Pancreas (tissue), 10 donors: Measurements from ENCODE around the gene CTCFL. TPM values are rescaled to one million over a fixed set of nuclear protein-coding genes. Genes with fewer than 3 reads are reported as not detected.

Experiments
- ATAC-seq, 4 donors: fragments of 200-7000 bp; cut with Tn5 transposase; one replicate each; pipeline versions ENCODE4 v1.8.0 to v1.9.1; 2020; ENCODE audit warnings: mild to moderate bottlenecking in 4 of 4, moderate library complexity in 4 of 4
- DNase-seq, 6 donors: peaks; one replicate each; pipeline ENCODE4 v3.0.0-alpha.2; 2020
- FAIRE-seq: peaks from 2 replicates; lab custom pipeline; 2012; peaks lifted over from hg19 to GRCh38; lab: Jason Lieb, UNC
- H3K27ac ChIP-seq, 4 donors: fragments of 200-600 bp; sonication (generic); 1 replicate in 3 of 4; 2 replicates in 1 of 4; pipeline versions ENCODE4 v1.5.0 to v1.8.0; 2020
- H3K27me3 ChIP-seq, 4 donors: fragments of 200-600 bp; one replicate each; pipeline ENCODE4 v1.8.0; 2021
- H3K36me3 ChIP-seq, 3 donors: fragments of 200-600 bp; sonication (generic) in 1 of 3; one replicate each; pipeline versions ENCODE4 v1.5.0 to v1.8.0; 2020 to 2021
- H3K4me1 ChIP-seq, 3 donors: fragments of 200-600 bp; one replicate each; pipeline ENCODE4 v1.8.0; 2021
- H3K4me3 ChIP-seq, 4 donors: fragments of 200-600 bp; sonication (generic) in 2 of 4; one replicate each; pipeline versions ENCODE4 v1.5.0 to v1.8.0; 2020 to 2021
- H3K9me3 ChIP-seq, 4 donors: fragments of 200-600 bp; one replicate each; pipeline ENCODE4 v1.8.0; 2021
- CTCF ChIP-seq, 4 donors: fragments of 200-600 bp; sonication (generic) in 3 of 4; IDR thresholded peaks; one replicate each; pipeline versions ENCODE4 v1.5.0 to v1.8.0; 2021; ENCODE audit warnings: antibody characterized with exemption in 4 of 4
- WGBS, 2 donors: extraction: QIAGEN DNeasy Blood & Tissue Kit; methylation state at CpG; one replicate each; pipeline ENCODE4 v1.1.7; 2013; 5-methylcytosine and 5-hydroxymethylcytosine counted together
- intact Hi-C, 3 donors: fragments of 100-400 bp; cut with DNase I; formaldehyde crosslinking; loops; one replicate each; pipeline versions ENCODE4 v1.11.1 to v1.14.2; 2022
- polyA plus RNA-seq, 2 donors: library from polyadenylated mRNA; stranded (reverse); fragments of 200-250 nt; gene quantifications; one replicate each; pipeline ENCODE4 v1.2.3, GENCODE V29; 2013
- total RNA-seq, 6 donors: library from RNA; stranded (reverse); fragmentation: NEBNext Ultra II Directional in 4 of 6; extraction: Animal tissue kit (Norgen Biotek cat#: 25700) in 4 of 6; gene quantifications; one replicate each; pipeline versions ENCODE4 v1.2.1 to v1.2.4, GENCODE V29; 2021 to 2023
- donor health status: healthy with polysubstance abuse.
- donor health status: DM: no; HTN: no; CAD: no; lungs with moderate emphysema.
- donor health status: DM: no; HTN: no; CAD: no.
- donor health status: control.
- donor health status: control.
- donor health status: Bipolar disorder and iron deficiency.
- donor health status: DM: yes; HTN: yes; CAD: no.
- donor health status: DM: no; HTN: no; CAD: no.
- donor health status: DM: no; HTN: no; CAD: no.
- donor health status: DM: yes; HTN: yes; CAD: no.

CTCFL gene
- total and polyA plus RNA-seq, 8 donors, result 0.16 TPM; not detected in 7

GRCh38 chr20:57522380-57523140, 2.4 kb downstream of the CTCFL start:
- ATAC-seq (no peak), FAIRE-seq (no peak)

DNA sequence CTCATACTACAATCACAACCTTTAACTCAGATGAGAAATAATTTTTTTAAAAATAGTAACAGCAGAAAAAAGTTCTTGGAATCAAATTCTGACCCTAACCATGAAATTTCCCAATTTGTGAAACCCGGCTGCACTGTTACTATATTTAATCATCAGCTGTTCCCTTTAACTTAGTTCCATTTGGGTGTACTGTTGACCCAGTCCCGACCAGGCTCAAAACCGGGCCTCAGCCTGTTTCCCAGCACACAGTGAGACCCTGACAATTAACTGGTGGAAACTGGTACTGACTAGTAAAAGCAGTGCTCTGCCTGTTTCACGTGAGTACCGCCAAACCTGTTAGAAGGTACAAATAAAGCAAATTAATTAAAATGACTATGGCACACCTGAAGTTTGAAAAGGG, 7.0 kb downstream of the CTCFL start:
- FAIRE-seq (no peak), ATAC-seq (no peak), DNase-seq (no peak)
- no peaks in the 10 kb centered on the region for H3K36me3 ChIP-seq
- H3K27ac ChIP-seq, result no peak overlapping the region
- no peaks in the 10 kb centered on the region for H3K9me3 ChIP-seq
- no peaks in the 10 kb centered on the region for H3K4me1 ChIP-seq
- intact Hi-C loops, result loop anchor here in 1 of 3 donors (5.0 kb wide), 1 partner anchor 74 kb away; no protein-coding TSS in a partner anchor
- TF ChIP-seq CTCF (IDR thresholded peaks at IDR 0.05), result no peak
- no peak overlapping the region for H3K4me3 ChIP-seq
- no peaks in the 10 kb centered on the region for H3K27me3 ChIP-seq
- 71 to 72% methylated on average over 5 of the region's 5 CpGs for WGBS, 2 donors

More at GRCh38 chr20:57522380-57523140, 2.4 kb downstream of the CTCFL start:
- no peaks in the 10 kb centered on the region for H3K4me1 ChIP-seq
- 60 to 64% methylated on average over 5 of the region's 5 CpGs for WGBS, 2 donors
- no peaks in the 10 kb centered on the region for H3K9me3 ChIP-seq
- H3K27me3 ChIP-seq, result no peaks in the 10 kb centered on the region
- no peak overlapping the region for H3K27ac ChIP-seq
- H3K36me3 ChIP-seq, result no peaks in the 10 kb centered on the region
- no peak overlapping the region for H3K4me3 ChIP-seq
- TF ChIP-seq CTCF (IDR thresholded peaks at IDR 0.05), result no peak
- DNase-seq, result no peak
- intact Hi-C loops, result loop anchor here in 2 of 3 donors (10.0 kb wide), 2 partner anchors 62 to 692 kb away; no protein-coding TSS in a partner anchor

DNA sequence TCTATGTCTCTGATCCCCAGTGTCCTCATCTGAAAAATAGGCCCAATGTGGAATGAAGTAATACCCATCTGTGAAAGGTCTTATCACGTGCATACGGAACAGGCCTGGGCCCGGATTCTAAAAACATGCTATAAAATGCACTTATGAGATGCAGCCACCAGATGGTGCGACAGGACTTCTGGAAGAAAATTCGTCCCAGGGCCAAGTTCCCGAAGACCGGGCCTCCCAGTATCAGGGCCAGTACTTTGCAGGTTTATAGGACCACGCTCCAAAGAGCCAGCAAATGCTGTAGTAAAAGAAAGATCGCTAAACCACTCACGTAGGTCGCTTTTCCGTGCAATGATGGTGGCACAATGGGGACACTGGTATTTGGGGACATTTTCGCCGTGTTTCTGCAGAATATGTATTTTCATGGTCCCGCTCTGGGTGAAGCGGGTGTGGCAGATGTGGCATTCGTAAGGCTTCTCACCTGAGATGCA, 10.6 kb downstream of the CTCFL start:
- FAIRE-seq (no peak), ATAC-seq (peak; percentile 68 to 97 (median 94)), DNase-seq (peak in 5 of 6 donors; percentile 50 to 71 (median 55))
- WGBS, 2 donors, result 29 to 30% methylated on average over 17 of the region's 17 CpGs
- peak; percentile 37 to 63 (median 60) for TF ChIP-seq CTCF (IDR thresholded peaks at IDR 0.05)
- Histone ChIP-seq H3K27me3 (peaks cover 0 to 3% (median 0%) of the 10 kb centered on the region in 4 donors), H3K9me3 (no peaks in the 10 kb centered on the region), H3K4me1 (no peaks in the 10 kb centered on the region), H3K36me3 (no peaks in the 10 kb centered on the region), H3K27ac (no peak overlapping the region), H3K4me3 (no peak overlapping the region)
- intact Hi-C loops, result loop anchor here in 1 of 3 donors (5.0 kb wide), 2 partner anchors 78 to 698 kb away; no protein-coding TSS in a partner anchor

- Histone ChIP-seq H3K4me3 (no peak overlapping the region), H3K9me3 (no peaks in the 10 kb centered on the region), H3K4me1 (no peaks in the 10 kb centered on the region), H3K36me3 (no peaks in the 10 kb centered on the region), H3K27me3 (peaks cover 0 to 3% (median 0%) of the 10 kb centered on the region in 4 donors), H3K27ac (no peak overlapping the region)
- intact Hi-C loops, result loop anchor here in 1 of 3 donors (5.0 kb wide), 2 partner anchors 79 to 699 kb away; no protein-coding TSS in a partner anchor
- FAIRE-seq (no peak), DNase-seq (no peak), ATAC-seq (no peak)
- TF ChIP-seq CTCF (IDR thresholded peaks at IDR 0.05), result no peak
- WGBS, 2 donors, result 40 to 58% methylated on average over 1 of the region's 1 CpG
Measured at GRCh38 chr20:57513199-57513598, 11.7 kb downstream of the CTCFL start.
